Measurements from ENCODE around the gene ZYG11A.
"Not testable (repeated sequence)": the region's sequence is repeated elsewhere in the genome, so short reads cannot be mapped to it uniquely, and the experiment has no call there.

The ZYG11A gene

DNA sequence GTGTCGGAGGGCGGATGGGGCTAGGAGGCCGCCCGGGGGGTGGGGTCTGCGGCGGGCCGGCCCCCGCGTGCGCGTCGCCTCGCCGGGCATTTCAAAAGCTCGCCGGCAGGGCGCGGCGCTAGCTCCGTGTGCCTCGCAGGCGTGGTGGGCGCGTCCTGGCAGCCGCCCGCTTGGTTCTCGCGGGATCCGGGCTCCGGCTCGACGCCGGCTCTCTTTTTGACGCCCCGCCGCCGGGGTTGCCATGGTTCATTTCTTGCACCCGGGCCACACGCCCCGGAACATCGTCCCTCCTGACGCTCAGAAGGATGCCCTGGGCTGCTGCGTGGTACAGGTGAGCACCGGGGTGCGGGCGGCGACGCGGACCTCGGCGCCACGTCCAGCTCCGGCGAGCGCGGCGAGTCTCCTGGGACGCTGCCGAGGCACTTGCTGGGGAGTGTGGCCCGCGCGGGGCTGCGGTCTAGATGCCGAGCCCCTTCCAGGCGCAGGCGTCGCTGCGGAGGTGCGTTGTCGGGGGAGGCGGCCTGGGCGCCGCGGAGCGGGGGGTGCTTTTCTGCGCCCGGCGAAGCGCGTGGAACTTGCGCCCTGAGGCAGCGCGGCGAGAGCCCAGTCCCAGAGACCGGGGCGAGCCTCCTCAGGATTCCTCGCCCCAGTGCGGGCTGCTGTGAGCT, at the start of gene ZYG11A:
TSS of gene ZYG11A (plus strand) at position 118 of the 668 bp plus-strand sequence. CDS start at position 242, 124 bp downstream.
- DNase-seq = peak; percentile 63

GRCh38 chr1:52793717-52794116, 48.8 kb upstream of the ZYG11A start:
- DNase-seq = not testable (repeated sequence)

DNA sequence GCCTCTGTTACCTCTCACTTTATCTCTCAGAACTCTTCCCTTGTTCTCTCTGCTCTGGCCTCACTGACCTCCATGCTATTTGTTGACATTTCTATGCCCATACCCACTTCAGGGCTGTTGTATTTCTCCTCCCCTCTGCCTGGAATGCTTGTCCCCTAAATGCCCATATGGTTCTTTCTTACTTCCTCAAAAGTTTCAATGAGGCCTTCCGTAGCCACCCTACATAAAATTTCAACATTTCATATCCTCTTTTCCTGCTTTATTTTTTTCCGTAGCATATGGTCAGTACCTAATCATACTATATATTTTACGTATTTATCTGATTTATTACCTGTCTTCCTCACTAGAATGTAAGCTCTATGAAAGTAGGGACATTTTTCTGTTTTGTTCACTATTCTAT, 47.1 kb upstream of the ZYG11A start:
- peak; percentile 17 for DNase-seq

DNA sequence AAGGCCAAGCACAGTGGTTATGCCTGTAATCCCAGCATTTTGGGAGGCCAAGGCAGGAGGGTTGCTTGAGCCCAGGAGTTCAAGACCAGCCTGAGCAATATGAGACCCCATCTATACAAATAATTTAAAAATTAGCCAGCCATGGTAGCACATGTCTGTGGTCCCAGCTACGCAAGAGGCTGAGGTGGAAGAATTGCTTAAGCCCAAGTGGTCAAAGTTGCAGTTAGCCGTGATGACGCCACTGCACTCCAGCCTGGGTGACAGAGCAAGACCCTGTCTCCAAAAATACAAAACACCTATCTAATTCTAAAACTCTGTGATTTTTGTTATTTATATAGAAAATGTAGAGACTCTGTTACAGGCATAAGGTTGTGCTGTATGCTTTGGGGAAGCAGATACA, 44.2 kb upstream of the ZYG11A start:
- DNase-seq = no peak

GRCh38 chr1:52801011-52801410, 41.5 kb upstream of the ZYG11A start:
- no peak for DNase-seq

GRCh38 chr1:52804083-52804482, 38.5 kb upstream of the ZYG11A start:
- DNase-seq = not testable (repeated sequence)

GRCh38 chr1:52814465-52814864, 28.1 kb upstream of the ZYG11A start:
- no peak for DNase-seq

DNA sequence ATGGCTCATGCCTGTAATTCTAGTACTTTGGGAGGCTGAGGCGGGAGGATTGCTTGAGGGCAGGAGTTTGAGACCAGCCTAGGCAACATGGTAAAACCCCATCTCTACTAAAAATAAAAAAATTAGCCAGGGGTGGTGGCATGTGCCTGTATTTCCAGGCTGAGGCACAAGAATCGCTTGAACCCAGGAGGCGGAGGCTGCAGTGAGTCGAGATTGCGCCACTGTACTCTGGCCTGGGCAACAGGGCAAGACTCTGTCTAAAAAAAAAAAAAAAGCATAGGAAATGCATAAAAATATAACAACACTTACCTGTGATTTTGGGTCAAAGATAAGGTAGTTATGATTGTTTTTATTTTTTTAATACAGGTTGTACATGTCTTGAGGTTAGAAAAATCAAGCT, 21.7 kb upstream of the ZYG11A start:
- DNase-seq = not testable (repeated sequence)

DNA sequence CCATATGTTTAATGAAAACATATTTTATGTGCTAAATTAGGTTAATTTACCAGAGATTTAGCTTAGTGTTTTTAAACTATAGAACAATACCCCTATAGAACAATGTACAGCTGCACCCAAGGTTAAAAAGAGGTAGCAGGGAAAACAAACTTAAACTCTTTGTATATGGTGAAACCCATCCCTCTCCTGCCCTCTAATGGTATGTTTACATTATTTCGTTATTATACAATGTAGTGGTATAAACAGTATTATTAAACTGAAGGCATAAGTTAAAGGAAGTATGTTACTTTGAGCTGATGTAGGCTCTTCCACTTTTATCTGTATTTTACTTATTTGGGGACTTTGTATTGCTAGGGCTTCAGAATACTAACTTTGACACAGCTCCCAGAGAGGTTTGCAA, 16.7 kb upstream of the ZYG11A start:
- DNase-seq = no peak

GRCh38 chr1:52834798-52835197, 7.8 kb upstream of the ZYG11A start:
- no peak for DNase-seq

DNA sequence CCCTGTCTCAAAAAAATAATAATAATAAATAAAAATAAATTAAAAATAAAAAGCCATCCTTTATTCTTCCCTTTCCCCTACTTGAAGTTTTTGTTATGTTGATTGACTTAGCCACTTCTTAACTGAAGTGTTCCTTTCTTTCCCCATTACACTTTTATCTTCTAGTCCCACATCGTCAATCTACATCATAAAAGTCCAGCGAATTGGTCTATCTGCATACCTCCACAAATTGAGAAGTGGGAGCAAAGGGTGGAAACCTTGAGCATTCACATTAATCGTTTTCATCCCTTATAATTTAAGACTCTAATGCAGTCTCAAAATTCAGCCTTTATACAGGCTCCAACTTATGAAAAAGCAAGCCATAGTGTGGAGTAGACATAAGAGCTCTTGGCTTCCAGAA, 6.5 kb upstream of the ZYG11A start:
- no peak for DNase-seq

- DNase-seq = not testable (repeated sequence)
Observed at GRCh38 chr1:52839175-52839574, 3.4 kb upstream of the ZYG11A start.

DNA sequence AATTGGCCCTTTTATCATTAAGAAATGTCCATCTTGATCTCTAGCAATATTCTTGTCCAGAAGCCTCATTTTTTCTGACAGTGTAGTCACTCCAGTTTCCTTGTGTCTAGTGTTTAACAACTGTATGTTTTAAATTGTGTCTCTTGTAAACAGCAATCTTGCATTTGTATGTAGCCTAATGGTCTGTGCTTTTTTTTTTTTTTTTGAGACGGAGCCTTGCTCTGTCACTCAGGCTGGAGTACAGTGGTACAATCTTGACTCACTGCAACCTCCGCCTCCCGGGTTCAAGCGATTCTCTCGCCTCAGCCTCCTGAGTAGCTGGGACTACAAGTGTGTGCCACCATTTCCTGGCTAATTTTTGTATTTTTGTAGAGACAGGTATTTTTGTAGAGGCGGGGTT, 2.6 kb downstream of the ZYG11A start:
- DNase-seq = not testable (repeated sequence)

DNA sequence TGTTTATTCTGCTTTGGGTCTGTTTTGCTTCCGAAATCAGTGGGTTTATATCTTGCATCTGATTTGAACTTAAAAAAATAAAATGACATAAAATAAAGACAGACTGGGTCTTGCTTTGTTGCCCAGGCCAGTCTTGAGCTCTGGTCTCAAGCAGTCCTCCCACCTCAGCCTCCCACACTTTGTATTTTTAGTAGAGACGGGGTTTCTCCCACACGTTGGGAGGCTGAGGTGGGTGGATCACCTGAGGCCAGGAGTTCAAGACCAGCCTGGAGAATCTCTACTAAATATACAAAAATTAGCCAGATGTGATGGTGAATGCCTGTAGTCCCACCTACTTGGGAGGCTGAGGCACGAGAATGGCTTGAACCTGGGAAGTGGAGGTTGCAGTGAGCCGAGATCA, 5.9 kb downstream of the ZYG11A start:
- no peak for DNase-seq

DNA sequence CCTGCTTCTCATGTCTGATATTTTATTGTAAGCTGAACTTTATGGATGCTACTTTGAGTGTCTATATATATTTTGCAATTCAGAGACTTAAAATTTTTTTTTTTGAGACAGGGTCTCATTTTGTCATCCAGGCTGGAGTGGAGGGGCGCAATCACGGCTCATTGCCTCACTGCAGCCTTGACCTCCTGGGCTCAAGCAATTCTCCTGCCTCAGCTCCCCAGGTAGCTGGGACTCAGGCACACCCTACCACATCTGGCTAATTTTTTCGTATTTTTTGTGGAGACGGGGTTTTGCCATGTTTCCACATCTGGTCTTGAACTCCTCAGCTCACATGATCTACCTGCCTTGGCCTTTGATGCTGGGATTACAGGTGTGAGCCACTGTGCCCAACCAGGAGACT, 8.4 kb downstream of the ZYG11A start:
- DNase-seq = no peak

GRCh38 chr1:52852854-52853253, 10.3 kb downstream of the ZYG11A start:
- DNase-seq = no peak

- DNase-seq = no peak
Observed at GRCh38 chr1:52855584-52855983, 13.0 kb downstream of the ZYG11A start.

GRCh38 chr1:52856026-52856425, 13.5 kb downstream of the ZYG11A start:
- DNase-seq = no peak

GRCh38 chr1:52857443-52857842, 14.9 kb downstream of the ZYG11A start:
- DNase-seq = no peak

DNA sequence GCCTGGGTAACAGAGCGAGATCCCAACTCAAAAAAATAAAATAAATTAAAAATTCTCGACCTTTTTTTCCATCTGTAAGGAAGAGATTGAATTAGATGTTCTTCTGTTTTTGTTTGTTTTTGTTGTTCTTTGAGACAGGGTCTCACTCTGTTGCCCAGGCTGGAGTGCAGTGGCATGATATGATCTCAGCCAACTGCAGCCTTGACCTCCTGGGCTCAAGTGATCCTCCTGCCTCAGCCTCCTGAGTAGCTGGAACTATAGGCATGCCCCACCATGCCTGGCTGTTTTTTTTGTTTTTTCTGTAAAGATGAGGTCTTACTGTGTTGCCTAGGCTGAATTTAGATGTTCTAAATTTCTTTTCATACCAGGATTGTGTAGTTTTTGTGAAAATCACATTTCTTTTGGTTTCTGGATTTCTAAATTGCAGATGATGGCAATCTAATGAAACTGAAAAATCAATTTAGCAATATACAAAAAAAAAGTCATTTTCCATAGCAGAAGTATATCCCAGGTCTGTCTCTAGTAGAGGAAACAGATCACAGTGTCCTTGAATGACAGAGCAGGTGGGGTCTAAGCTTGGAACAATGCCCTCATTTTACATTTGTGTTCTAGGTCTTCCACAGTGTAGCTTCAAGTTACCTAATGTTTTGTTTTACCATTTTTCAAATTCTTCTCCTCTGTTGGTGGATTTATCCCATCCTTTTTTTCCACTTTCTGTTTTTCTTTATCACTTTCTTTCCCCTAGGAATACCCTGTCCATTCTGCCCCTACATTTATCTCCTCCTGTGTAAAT, 20.3 kb downstream of the ZYG11A start:
- DNase-seq = no peak

- DNase-seq = no peak
Observed at GRCh38 chr1:52867087-52867863, 24.7 kb downstream of the ZYG11A start.

GRCh38 chr1:52869727-52870126, 27.2 kb downstream of the ZYG11A start:
- not testable (repeated sequence) for DNase-seq

GRCh38 chr1:52876843-52877242, 34.3 kb downstream of the ZYG11A start:
- no peak for DNase-seq

- no peak for DNase-seq
Observed at GRCh38 chr1:52877554-52877953, 35.0 kb downstream of the ZYG11A start.
